OCI-M1 (cell line): Measurements from ENCODE around the gene CYB561D2.

Experiments used
- DNase-seq: peaks from one replicate; lab custom pipeline; 2025; lab: John Stamatoyannopoulos, UW

Gene CYB561D2

GRCh38 chr3:50323614-50324199 is 27.0 kb upstream of the CYB561D2 start:
- DNase-seq, result no peak

DNA sequence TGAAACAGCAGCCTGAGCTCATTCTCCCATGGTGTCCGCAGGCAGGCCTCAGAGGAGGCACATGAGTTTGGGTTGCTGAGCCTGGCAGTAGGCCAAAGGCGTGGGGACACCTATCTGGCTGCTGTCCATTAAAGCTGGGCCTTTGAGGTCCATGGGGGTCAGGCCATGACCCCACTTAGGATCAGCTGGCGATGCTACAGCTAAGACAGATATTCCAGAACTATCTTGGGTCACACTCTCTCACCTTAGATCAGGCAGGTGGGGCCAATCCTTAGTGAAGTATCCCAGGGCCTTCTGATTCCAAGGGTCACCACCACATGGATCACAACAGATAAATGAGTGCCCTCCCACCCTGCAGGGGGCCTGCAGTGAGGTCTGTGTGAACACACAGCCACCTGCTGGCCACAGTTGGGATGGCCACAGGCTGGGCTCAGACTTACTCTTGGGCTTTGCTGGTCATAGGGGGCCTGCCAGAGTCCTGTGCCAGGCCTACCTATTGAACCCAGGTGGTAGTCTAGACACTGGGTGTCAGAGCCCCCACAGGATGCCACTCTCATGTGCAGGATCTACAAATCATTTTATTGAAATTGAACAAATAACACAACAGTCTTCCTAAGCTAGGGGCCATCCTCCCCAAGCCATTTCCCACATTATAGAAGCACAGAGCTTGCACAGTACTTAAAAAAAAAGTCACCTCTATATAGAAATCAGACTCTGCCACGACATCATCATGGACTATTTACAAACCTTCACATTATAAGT is 26.1 kb upstream of the CYB561D2 start:
- peak; percentile 72 for DNase-seq

DNA sequence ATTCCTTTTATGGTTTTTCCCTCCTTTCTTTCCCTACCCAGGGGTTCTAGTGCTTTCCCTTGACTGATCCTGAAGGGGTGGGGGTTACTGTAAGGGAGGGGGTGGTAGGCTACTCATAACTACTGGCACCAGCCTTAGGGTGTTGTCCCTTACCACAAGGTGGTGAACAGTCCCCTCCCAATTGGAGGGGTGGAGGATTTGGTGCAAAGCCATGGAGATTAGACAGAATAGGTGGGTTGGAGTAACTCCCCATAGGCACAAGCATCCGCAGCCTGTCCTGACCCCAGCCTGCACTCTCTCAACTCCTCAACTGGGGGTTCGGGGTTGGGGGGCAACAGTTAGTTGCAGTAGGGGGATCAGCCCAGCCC is 25.6 kb upstream of the CYB561D2 start:
- DNase-seq, result no peak

DNA sequence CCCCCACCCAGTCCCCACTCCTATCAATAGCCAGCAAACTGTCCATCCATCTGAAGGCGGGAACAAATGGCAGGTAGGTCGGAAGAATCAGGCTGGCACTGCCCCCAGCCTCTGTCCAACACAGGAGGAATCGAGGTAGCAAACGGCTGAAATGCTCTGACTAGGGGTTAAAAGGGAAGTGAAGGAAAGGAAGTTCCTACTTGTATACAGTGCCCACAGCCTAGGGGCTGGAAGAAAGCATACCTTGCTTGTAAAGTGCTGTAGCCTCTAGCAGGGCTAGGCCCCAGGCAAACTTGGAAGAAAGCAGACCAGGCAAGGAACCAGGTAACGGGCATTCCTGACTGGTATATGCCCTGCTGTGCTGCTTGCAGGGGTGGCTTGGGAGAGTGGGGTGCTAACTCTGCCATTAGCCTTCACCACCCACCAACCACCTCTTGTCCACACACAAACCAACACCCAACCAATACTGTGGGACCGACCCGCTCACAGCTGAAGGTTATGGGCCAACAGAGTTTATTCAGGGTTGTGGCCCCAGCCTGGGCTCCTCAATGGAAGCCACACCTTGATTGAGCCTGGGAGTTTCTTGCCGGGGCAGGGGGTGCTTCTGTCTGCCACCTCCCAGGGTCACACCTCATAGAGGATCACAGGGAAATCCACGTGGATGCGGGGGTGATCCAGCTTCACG is 25.0 kb upstream of the CYB561D2 start:
- no peak for DNase-seq

GRCh38 chr3:50326182-50326541 is 24.5 kb upstream of the CYB561D2 start:
- DNase-seq, result no peak

- DNase-seq, result no peak
These were observed 23.5 kb upstream of the CYB561D2 start for GRCh38 chr3:50327129-50327528.

GRCh38 chr3:50327943-50328691 is 22.5 kb upstream of the CYB561D2 start, which contains the start of gene TUSC2:
Gene TUSC2, minus strand, starts transcription at chr3:50328223. Its CDS starts 124 bp downstream, at chr3:50328099.
- DNase-seq, result peak; percentile 96

- DNase-seq, result no peak
These were observed 20.3 kb upstream of the CYB561D2 start for GRCh38 chr3:50330330-50330729.

GRCh38 chr3:50331364-50331907 is 19.2 kb upstream of the CYB561D2 start:
- no peak for DNase-seq

- DNase-seq, result no peak
These were observed 16.8 kb upstream of the CYB561D2 start for GRCh38 chr3:50333744-50334328.

DNA sequence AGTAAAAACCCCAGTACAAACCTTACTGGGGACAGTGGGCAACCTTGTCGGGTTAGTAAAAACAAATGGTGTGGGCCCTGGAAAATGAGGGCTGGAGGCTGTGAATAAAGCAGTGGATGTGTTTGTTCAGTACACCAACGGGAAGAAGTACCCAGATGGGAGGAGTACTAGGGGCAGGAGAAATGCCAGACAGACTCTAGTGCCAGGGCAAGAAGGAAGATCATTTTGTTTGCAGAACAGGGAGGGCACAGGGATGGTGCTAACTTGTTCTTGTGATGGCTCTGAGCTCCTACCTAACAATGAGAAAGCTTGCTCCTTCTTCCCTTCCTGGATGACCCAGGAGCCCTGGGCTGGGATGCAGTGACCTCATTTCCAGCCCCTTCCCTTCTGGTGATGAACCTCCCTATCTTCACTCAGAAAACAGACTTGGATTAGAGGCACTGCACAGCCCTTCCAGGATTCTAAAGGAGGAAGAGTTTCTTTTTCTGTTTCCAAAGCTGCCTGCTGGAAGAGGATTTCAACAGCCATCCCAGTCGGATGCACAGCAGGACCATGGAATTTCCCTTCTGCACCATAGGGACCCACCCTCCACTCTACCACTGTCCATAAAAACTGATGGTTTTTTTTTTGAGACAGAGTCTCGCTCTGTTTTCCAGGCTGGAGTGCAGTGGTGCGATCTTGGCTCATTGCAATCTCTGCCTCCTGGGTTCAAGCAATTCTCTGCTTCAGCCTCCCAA is 16.2 kb upstream of the CYB561D2 start:
- no peak for DNase-seq

GRCh38 chr3:50336452-50337174 is 14.0 kb upstream of the CYB561D2 start:
- peak; percentile 45 for DNase-seq

- DNase-seq, result peak; percentile 97
These were observed 13.3 kb upstream of the CYB561D2 start for GRCh38 chr3:50337175-50337861.

- DNase-seq, result peak; percentile 68
These were observed 11.7 kb upstream of the CYB561D2 start for GRCh38 chr3:50338965-50339364.

GRCh38 chr3:50339485-50340146 is 11.0 kb upstream of the CYB561D2 start:
- DNase-seq, result peak; percentile 46

DNA sequence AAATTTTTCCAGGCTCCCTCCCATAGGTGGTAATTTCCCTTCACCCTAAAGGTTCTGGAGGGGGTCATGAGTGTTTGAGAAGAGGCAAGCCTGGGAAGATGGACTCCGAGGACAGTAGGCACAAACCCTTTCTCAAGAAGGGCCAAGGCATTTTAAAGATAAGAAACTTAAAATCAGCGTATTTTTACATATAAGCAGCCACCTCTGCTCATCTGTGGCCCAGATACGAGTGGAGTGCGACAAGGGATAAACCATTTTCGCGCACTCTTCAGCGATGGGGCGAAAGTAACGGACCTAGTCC is 10.6 kb upstream of the CYB561D2 start:
- peak; percentile 51 for DNase-seq

DNA sequence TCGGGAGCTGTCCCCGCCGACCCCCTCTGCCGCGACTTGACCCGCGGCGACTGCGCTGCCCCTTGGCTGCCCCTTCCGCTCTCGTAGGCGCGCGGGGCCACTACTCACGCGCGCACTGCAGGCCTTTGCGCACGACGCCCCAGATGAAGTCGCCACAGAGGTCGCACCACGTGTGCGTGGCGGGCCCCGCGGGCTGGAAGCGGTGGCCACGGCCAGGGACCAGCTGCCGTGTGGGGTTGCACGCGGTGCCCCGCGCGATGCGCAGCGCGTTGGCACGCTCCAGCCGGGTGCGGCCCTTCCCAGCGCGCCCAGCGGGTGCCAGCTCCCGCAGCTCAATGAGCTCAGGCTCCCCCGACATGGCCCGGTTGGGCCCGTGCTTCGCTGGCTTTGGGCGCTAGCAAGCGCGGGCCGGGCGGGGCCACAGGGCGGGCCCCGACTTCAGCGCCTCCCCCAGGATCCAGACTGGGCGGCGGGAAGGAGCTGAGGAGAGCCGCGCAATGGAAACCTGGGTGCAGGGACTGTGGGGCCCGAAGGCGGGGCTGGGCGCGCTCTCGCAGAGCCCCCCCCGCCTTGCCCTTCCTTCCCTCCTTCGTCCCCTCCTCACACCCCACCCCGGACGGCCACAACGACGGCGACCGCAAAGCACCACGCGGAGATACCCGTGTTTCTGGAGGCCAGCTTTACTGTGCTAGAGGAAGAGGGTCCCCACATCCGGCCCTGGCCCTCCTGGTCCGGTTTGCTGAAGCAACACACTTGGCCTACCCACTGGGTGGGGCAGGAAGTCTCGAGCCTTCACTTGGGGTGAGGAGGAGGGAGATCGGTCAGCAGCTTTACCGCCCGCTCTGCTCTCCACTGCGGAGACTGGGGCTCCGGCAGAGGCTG is 10.0 kb upstream of the CYB561D2 start, which contains the start of gene RASSF1:
Gene RASSF1 (minus strand): TSS at position 389 of the 882 bp plus-strand sequence. CDS start 31 bp downstream, at position 358.
- peak; percentile 82 for DNase-seq

DNA sequence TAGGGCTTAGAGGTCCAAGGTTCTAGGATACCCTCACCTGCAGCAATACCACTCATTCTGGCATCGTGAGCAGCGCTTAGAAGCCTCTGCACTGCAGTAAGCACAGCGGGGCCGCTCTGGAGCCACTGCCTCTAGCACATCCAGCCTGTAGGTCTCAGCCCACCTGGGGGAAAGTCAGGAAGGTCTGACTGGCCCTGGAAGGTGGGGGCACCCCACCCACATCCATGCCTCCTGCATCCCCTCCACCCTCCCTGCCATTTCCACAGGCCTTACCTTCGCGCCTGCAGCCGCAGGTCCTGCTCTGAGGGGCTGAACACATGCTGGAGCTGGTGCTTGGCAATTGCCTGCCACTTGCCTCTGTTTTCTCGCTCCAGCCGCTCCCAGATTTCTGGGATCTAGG is 9.1 kb upstream of the CYB561D2 start:
- no peak for DNase-seq
